Measurements from ENCODE around the gene CCDC134. TPM values are rescaled to one million over a fixed set of nuclear protein-coding genes. Genes with fewer than 3 reads are reported as not detected.

CCDC134 gene
- polyA plus RNA-seq, 1 donor (not counting 4 experiments of a cell fraction or from before 2014, with no cell fraction given) = 4.1 TPM

DNA sequence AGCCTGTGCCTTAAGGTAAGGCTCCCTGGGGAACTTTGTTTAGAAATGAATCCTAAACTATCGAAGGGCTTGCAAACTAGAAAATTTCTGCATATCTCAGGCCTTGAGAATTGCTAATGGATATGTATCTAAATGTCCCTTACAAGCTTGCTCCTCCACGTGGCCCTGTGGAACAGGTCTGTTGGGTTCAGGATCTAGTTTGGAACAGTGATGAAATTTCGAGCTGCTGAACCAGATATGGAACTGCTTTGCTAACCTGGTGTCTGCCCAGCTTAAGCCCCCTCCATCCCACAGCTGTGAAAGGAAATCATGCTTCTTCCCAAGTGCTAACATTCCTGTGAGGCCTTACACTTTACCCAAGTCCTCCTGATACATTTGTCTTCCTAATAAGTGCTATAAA is 44.0 kb downstream of the CCDC134 start:
- Histone ChIP-seq H3K36me3 (ENCODE audit: control insufficient read depth in 2 of 2, extremely low read depth in 1 of 2, insufficient read depth in 2 of 2, low read length in 2 of 2) (peaks cover 4 to 34% of the 10 kb centered on the region in 2 experiments), H2AFZ (ENCODE audit: control insufficient read depth, low read length) (no peak overlapping the region), H3K4me1 (ENCODE audit: control insufficient read depth, extremely low read depth, insufficient read depth, low read length) (peaks cover 69% of the 10 kb centered on the region), H3K4me2 (ENCODE audit: control insufficient read depth, extremely low read depth, insufficient read depth, low read depth, low read length) (peak overlapping the region; percentile 35), H3K9ac (ENCODE audit: control insufficient read depth, extremely low read depth, insufficient read depth, low read length) (no peak overlapping the region), H4K20me1 (ENCODE audit: control insufficient read depth, extremely low read depth, insufficient read depth, low read length) (peaks cover 14% of the 10 kb centered on the region), H3K27ac (ENCODE audit: control insufficient read depth, insufficient read depth, low read length) (peak overlapping the region; percentile 19), H3K27me3 (ENCODE audit: control insufficient read depth, extremely low read depth, insufficient read depth, low read length) (no peaks in the 10 kb centered on the region), H3K9me3 (ENCODE audit: control insufficient read depth, low read depth, low read length) (no peaks in the 10 kb centered on the region), H3K79me2 (ENCODE audit: control insufficient read depth, insufficient read depth, low read length) (peaks cover 97% of the 10 kb centered on the region), H3K4me3 (ENCODE audit: control insufficient read depth in 2 of 3, extremely low read depth in 1 of 3, insufficient read depth in 2 of 3, low read depth in 1 of 3, low read length in 3 of 3) (no peak overlapping the region), H3K9me1 (ENCODE audit: control insufficient read depth, extremely low read depth, insufficient read depth, low read length) (peaks cover 14% of the 10 kb centered on the region)
- dilution Hi-C loops (cut with MboI; ENCODE audit: extremely low pct_ligation_motif_present, low sequenced_read_pairs) = no loop called here
- no peak for DNase-seq (ENCODE audit: low read depth, low spot score)
- no peak for TF ChIP-seq EZH2 (IDR thresholded peaks at IDR 0.05; ENCODE audit: low read length)
- TF ChIP-seq, protein P1, sequence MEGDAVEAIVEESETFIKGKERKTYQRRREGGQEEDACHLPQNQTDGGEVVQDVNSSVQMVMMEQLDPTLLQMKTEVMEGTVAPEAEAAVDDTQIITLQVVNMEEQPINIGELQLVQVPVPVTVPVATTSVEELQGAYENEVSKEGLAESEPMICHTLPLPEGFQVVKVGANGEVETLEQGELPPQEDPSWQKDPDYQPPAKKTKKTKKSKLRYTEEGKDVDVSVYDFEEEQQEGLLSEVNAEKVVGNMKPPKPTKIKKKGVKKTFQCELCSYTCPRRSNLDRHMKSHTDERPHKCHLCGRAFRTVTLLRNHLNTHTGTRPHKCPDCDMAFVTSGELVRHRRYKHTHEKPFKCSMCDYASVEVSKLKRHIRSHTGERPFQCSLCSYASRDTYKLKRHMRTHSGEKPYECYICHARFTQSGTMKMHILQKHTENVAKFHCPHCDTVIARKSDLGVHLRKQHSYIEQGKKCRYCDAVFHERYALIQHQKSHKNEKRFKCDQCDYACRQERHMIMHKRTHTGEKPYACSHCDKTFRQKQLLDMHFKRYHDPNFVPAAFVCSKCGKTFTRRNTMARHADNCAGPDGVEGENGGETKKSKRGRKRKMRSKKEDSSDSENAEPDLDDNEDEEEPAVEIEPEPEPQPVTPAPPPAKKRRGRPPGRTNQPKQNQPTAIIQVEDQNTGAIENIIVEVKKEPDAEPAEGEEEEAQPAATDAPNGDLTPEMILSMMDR (optimal IDR thresholded peaks at IDR 0.05 in 1 of 3, IDR thresholded peaks at IDR 0.05 in 1 of 3, conservative IDR thresholded peaks at IDR 0.05 in 1 of 3; ENCODE audit: extremely low read depth in 1 of 3, insufficient read depth in 2 of 3, low read length in 3 of 3) = no peak
- no peak for FAIRE-seq

DNA sequence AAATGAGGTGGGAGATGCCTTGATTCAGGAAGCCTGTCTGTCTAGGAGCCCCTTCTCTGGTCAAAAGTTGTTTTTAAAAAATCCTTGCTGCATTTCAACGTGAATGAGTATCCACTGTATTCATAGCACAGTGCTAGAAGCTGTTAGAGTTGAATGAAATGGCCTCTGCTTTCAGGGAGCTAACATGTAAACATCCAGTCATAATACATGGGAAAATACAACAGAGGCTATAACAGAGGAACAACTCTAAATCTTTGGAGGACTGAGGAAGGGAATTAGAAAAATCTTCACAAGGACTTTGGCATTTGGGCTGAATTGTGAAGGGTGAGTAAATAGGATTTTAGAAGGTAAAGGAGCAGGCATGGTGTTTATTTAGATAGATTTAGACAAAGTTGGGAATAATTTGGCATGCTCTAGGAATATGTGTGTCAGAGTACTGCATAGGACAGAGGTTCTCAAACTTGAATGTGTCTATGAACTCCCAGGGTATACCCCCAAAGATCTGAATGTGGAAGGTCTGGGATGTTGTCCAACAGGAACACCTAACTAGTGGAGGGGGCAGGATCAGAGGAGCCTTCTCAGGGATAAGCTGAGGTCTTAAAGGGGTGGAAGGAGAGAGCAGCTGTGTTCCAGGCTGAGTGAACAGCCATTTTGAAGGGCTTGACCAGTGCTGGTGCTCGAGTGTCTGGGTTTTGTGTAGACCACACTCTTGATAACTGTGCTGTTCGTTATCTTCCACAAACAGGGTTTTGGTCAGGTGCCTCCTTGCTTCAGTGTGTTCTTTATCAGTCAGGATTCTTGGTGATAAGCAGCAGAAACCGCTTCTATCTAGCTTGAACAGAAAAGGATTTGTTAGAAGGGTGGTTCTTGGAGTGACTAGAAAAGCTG is 45.1 kb downstream of the CCDC134 start:
- Histone ChIP-seq H2AFZ (ENCODE audit: control insufficient read depth, low read length) (no peak overlapping the region), H3K27me3 (ENCODE audit: control insufficient read depth, extremely low read depth, insufficient read depth, low read length) (no peaks in the 10 kb centered on the region), H3K9me1 (ENCODE audit: control insufficient read depth, extremely low read depth, insufficient read depth, low read length) (peaks cover 14% of the 10 kb centered on the region), H3K4me2 (ENCODE audit: control insufficient read depth, extremely low read depth, insufficient read depth, low read depth, low read length) (peak overlapping the region; percentile 83), H3K9ac (ENCODE audit: control insufficient read depth, extremely low read depth, insufficient read depth, low read length) (no peak overlapping the region), H3K4me1 (ENCODE audit: control insufficient read depth, extremely low read depth, insufficient read depth, low read length) (peaks cover 61% of the 10 kb centered on the region), H3K4me3 (ENCODE audit: control insufficient read depth in 2 of 3, extremely low read depth in 1 of 3, insufficient read depth in 2 of 3, low read depth in 1 of 3, low read length in 3 of 3) (no peak overlapping the region), H3K36me3 (ENCODE audit: control insufficient read depth in 2 of 2, extremely low read depth in 1 of 2, insufficient read depth in 2 of 2, low read length in 2 of 2) (peaks cover 4 to 33% of the 10 kb centered on the region in 2 experiments), H3K79me2 (ENCODE audit: control insufficient read depth, insufficient read depth, low read length) (peaks cover 97% of the 10 kb centered on the region), H3K27ac (ENCODE audit: control insufficient read depth, insufficient read depth, low read length) (peak overlapping the region; percentile 47), H4K20me1 (ENCODE audit: control insufficient read depth, extremely low read depth, insufficient read depth, low read length) (peaks cover 14% of the 10 kb centered on the region), H3K9me3 (ENCODE audit: control insufficient read depth, low read depth, low read length) (no peaks in the 10 kb centered on the region)
- DNase-seq (ENCODE audit: low read depth, low spot score) (no peak), FAIRE-seq (no peak)
- TF ChIP-seq, protein P1 (optimal IDR thresholded peaks at IDR 0.05 in 1 of 3, IDR thresholded peaks at IDR 0.05 in 1 of 3, conservative IDR thresholded peaks at IDR 0.05 in 1 of 3; ENCODE audit: extremely low read depth in 1 of 3, insufficient read depth in 2 of 3, low read length in 3 of 3) = no peak
- dilution Hi-C loops (cut with MboI; ENCODE audit: extremely low pct_ligation_motif_present, low sequenced_read_pairs) = no loop called here

All from keratinocyte (primary cell).